SU-DHL-6 (cell line): ENCODE results near the gene EP300.
"Not testable (repeated sequence)": the region's sequence is repeated elsewhere in the genome, so short reads cannot be mapped to it uniquely, and the experiment has no call there.

Experiments
- CTCF ChIP-seq: fragments of 200-600 bp; sonication (generic); IDR thresholded peaks from one replicate; pipeline ENCODE4 v1.5.1; 2017; ENCODE audit warnings: antibody characterized with exemption, mild to moderate bottlenecking, low read length, moderate library complexity; ENCODE audit not compliant: insufficient read depth, poor library complexity, severe bottlenecking
- EZH2phosphoT487 ChIP-seq: fragments of 200-600 bp; sonication (generic), shearing (Covaris generic); conservative IDR thresholded peaks from 2 replicates; pipeline ENCODE4 v1.6.1; 2018; ENCODE audit warnings: mild to moderate bottlenecking, antibody characterized with exemption, low read length, moderate library complexity, mixed read lengths

DNA sequence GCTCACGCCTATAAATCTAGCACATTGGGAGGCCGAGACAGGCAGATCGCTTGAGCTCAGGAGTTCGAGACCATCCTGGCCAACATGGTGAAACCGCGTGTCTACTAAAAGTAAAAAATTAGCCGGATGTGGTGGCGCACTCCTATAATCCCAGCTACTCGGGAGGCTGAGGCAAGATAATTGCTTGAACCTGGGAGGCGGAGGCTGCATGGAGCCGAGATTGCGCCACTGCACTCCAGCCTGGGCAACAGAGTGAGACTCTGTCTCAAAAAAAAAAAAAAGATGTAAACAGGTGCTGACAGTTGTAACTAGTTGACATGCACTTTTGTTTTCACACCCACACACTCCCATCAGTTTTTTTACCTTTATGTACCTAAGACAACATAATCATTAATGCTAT lies 44.0 kb upstream of the EP300 start:
- TF ChIP-seq CTCF, EZH2phosphoT487: not testable (repeated sequence)
